GM18511 (cell line): ENCODE data around the gene PDIK1L.

Experiments
- ATAC-seq: cut with Tn5 transposase; IDR thresholded peaks from one replicate; pipeline ENCODE4 v1.9.1; 2021; ENCODE audit warnings: mild to moderate bottlenecking, moderate library complexity; ENCODE audit not compliant: unreplicated experiment

Gene PDIK1L

GRCh38 chr1:26121854-26122773 is 10.5 kb downstream of the PDIK1L start:
- no peak for ATAC-seq

DNA sequence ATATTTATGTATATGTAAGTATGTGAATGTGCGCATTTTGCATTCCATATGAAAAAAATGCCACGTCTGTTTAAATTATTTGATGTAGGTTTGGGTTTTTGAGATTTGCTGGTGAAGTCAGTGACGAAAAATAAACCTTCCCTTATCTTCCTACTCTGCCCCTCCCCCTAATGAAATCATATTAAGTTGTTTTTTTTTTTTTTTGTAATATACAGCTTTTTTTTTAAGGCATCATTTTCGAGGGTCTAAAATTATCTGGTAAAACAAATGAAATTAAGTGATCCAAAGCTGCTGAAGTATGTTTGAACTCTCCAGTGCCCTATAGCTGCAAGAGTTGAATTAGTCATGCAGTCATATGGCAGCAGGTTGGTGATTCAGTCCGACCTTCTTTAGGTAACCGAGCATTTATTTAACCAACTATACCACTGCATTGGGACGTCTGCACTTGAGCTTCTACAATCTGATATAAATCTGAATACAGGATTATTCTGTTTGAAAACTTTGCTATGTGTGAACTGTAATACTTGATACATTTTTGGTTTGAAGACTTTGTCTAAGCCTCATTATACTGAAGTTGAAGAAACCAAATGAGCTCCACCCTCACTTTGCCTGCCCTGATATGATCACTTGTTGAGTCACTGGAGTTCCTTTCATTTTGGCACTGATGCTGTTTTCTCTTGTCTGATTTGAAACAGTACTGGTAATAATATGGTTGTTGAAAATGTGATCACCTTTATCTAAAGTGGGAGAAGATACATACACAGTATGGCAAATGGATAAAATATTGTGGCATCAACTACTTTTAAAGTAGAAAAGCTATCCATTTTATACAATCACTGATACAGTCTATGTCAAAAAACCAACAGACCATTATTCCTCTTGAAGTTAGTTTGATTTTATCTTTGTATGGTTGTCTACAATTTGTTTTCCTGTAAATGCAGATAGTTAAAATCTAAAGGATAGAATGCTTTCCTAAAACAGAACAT is 11.7 kb downstream of the PDIK1L start:
- no peak for ATAC-seq

DNA sequence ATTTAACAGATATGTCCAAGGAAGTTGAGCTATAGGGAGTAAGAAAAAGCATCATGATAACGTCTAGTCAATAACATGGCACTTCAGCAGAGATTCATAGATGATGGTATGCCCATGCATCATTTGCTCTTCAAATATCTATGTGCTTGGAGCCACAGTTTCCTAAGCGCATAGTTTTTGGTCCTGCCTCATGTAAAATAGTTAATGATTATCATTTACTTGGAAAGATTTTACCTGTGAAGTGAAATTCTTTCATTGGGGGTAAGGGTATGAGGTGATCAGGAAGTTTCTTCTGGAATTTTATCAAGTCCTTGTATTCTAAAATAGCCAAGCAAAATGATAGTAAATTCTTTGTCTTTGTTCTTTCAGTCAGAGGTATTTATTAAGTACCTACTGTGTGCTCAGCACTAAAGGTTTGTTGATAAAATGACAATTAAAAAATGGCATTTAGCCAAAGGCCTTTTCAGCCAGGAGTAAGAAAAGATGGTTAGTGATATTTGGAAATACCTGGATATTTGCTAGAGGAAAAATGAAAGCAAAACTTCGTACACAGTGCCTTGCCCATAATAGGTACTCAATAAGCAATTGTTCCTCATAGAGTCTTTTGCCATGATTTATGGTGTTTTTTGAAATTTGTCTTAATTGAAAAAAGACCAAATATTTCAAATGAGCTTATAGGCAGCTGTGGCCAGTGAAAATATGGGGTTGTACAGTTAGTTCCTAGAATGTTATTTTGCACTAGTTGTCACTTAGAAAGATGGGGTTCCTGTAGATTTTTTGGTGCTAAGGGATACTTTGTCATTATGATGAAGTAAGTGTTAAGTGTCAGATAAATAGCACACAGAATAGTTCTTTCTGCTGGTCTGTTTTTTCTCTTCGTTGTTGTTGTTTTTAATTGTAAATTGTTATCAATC is 13.1 kb downstream of the PDIK1L start:
- ATAC-seq: no peak

DNA sequence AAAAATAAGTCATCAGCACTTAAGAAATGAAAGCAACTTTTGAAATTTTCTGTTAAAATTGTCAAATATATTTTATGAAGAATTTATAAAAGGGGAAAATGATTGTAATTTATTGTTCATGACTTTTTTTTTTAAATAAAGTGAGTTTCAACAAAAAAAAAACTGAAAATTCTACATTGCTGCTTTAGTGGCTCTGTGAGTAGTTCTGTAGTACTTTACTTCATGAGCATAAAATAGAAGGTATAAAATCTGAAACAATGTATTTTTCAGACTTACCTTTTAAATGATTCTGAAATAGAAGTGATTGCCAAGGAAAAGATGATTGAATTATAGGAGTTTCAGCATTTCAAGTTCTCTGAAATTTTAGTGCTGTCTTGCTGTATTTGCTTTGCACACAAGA is 13.8 kb downstream of the PDIK1L start:
- ATAC-seq: no peak

DNA sequence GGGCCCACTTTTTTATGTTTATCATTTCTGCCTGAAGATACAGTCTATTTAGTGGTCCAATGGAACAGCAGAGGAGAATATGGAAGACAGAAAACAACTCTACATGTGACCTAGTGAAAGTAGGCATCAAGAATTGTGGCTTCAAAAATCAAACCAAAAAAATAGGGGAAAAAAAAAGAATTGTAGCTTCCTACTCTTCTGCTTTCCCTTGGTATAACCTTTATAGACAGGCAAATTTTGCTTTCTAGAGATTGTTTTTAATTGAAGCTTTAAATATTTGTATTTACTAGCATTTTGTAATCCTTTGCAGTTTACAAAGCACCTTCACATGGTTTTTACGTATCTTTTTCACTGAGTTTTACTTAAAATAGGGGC is 14.3 kb downstream of the PDIK1L start:
- ATAC-seq: no peak

- ATAC-seq: no peak
Observed at GRCh38 chr1:26126321-26127084, 14.9 kb downstream of the PDIK1L start.

DNA sequence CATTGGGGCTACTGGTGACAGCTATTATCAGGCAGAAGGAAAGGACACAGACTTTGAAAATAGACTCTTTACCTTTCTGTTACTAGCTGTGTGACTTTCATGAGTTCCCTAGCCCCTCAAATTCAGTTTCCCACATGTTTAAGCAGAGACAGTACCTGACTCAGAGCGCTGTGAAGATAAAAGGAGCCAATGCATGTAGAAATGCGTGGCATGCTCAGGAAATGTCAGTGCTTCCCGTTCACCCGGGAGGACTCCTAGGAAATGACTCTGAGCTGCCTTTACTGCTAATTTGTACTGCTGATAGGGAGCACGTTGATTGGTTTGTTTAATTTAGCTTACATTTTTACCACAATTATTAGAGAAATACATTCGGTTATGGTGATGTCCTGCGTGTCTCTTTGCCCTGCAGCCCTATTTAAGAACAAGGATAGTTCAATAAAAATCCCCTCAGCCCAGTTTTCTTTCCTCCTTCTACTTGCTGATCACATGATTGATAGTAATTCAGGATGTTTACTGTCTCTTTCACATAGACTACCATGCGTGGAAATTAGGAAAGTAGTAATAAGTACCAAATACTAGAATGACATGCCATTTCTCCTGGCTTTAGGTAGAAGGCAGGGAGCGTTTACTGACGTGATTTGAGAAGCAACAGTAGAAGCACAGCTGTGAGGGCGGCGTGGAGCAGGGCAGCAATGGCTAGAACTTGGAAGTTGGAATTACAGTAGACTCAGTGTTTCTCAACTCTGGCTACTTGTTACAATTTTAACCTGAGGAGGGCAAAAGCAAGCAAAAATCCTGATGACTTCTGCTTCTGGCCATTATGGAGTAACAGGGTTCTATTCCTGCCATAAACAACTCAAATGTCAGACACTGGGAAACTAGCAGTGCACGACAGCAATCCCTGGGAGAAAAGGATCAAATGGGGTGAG is 15.9 kb downstream of the PDIK1L start:
- no peak for ATAC-seq

DNA sequence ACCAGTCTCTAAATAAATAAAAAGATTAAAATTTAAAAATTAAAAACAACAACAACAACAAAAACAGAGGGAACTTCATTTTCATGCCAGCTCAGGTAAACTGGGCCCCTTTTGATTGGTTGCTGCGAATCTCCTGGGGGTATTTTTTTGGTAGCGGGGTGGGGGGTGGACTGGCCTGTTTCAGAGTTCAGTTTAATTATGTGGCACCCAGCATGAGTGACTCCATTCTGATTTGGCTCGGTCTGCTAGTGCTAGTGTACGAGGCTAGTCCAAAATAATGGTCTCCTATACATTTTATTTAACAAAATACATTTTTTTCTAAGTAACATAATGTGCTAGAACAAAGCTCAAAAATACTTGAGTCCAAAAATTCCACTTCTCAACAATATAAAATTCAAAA is 18.2 kb downstream of the PDIK1L start:
- no peak for ATAC-seq

DNA sequence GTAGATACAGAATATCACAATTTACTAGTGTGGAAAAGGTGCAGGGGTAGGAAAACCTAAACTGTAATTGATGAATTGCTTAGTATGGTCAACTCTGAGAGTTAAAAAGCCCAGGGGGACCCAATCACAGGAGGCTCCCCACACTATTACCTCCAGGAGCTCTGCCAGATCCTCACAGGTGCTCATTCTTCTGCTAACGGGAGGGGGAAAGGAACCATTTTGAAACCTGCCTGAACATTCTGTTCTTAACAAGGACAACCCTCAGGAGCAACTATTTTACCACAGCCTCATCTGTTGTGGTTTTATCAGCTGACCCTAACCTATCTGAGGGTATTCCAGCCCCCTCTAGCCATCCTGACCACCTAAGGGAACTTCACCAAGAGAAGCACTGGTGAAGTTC is 19.1 kb downstream of the PDIK1L start:
- ATAC-seq: no peak

GRCh38 chr1:26132128-26132833 is 20.7 kb downstream of the PDIK1L start:
- ATAC-seq: no peak

- ATAC-seq: no peak
Observed at GRCh38 chr1:26132834-26133167, 21.2 kb downstream of the PDIK1L start.

DNA sequence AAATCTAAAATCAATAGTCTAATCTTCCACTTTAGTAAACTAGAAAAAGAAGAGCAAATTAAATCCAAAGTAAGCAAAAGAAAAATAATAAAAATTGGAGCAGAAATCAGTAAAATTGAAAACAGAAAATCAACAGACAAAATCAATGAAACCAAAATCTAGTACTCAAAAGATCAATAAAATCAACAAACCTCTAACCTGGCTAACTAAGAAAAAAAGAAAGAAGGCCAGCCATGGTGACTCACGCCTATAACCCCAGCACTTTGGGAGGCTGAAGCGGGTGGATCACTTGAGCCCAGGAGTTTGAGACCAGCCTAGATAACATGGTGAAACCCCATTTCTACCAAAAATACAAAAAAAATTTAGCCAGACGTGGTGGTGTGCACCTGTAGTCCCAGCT is 22.8 kb downstream of the PDIK1L start:
- ATAC-seq: no peak

GRCh38 chr1:26138974-26139558 is 27.4 kb downstream of the PDIK1L start:
- no peak for ATAC-seq

DNA sequence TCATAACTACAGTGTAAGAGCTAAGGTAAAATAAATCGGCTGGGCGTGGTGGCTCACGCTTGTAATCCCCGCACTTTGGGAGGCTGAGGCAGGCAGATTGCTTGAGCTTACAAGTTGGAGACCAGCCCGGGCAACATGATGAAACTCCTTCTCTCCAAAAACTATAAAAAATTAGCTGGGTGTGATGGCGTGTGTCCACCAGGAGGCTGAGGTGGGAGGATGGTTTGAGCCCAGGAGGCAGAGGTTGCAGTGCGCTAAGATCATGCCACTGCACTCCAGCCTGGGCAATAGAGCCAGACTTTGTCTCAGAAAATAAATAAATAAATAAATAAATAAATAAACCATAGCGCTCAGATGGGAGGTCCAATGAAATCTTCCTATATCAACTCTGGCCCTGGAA is 30.5 kb downstream of the PDIK1L start:
- no peak for ATAC-seq

DNA sequence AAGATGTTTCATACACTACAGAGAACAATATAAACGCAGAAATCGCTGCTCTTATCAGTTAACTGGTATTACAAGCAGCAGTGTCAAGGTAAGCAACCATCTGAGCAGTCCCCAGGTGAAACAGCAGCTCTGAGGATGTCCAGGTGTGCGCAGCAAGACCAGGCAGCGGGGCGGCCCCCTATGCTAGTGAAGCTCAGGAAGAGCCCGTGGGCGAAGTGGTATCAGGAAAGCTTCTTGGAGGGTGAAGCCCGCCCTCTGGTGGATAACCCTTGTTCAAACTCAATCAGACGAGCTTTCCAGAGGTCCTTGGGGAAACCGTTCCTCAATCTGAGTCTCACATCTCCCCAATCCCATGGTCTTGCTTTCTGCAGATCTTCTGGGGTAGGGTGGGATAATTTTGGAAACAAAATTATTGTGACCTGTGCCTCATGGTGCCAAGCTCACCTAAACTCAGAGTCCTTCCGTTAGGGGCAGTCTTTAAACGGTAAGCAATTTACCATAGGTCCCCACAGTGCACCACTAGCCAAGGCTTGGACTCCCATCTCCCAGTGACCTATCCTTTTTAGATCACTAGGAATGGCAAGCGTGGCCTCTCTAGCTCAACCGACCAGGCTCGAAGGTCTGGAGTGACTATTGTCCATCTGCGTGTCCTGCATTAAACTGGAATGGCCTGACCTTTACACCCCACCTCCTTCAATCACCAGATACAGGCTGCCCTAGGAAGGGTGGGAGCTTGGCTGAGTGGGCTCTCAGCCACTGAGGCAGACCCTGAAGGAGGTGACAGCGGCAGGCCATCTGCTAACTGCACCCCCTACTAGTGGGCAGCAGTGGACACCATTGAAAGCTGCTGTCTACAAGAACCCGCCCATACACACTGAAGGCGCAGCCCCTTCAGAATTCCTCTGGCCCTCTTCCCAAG is 33.7 kb downstream of the PDIK1L start:
- ATAC-seq: no peak

GRCh38 chr1:26145960-26146294 is 34.3 kb downstream of the PDIK1L start:
- no peak for ATAC-seq

DNA sequence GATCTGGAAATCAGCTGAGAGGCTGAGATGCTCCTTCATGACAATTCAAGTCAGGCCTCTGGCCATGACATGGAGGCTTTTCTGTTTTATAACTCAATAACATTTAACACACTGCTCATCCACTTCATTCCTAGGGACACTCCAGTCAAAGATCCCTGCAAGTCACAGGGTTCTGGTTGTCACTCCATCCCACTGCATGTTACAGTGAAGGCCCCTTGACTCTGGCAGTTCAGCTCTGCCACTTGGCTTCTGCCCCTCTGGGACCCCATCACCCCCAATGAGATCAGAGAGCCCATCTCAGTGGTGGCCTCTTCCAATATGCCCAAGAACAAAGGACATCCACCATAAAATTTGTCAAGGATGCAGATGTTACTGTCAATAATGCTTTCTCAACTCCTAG is 37.3 kb downstream of the PDIK1L start:
- ATAC-seq: no peak
